ENCODE measurements around the gene CLSTN2.
A peak's percentile ranks its signal among the peaks of the same experiment; 100 is the strongest.

CLSTN2 gene

DNA sequence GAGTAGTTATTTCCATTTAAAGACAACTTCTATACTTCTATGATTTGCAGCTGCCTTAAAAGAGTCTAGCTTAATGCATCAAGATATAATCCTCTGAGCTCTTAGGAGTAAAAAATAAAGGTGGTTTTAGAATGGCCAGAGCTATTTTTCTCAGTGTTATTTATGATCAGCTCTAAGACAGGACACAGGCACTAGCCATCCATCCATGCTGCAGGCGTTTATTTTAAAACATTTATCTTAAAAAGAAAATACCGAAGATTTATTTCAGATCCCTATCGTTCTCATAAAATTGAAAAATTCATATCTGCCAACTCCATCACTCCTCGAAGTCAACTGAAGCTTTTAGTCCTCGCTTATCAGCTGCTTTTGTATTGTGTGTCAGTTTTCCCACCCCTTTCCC is 243.5 kb downstream of the CLSTN2 start:
- Mint-ChIP-seq H3K27ac (peak overlapping the region in 1 of 3 experiments; percentile 29), H3K4me1 (peaks cover 23% of the 10 kb centered on the region), H3K36me3 (ENCODE audit: low read depth) (no peaks in the 10 kb centered on the region)

DNA sequence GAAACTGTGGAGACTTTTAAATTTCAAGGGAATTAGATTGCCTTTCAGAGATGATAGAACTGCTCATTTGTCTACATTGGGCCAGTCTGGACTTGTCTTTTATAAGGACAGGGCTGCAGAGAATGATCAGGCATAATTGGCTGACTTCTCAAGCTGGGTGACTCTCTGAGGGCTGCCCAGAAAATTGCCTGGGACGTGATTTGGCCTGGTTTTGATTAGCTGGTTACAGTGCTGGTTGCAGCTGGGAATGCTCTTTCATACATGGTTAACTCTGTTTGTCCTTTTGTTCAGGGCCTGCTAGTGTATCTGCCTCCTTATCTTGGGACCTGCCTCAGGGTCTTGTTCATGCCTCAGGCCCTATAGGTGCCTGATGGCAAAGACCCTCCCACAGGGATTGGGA is 245.6 kb downstream of the CLSTN2 start:
- H3K4me3 Mint-ChIP-seq: no peak overlapping the region
- no peak overlapping the region for H3K27ac Mint-ChIP-seq
- peaks cover 18% of the 10 kb centered on the region for H3K27me3 Mint-ChIP-seq (ENCODE audit: low read depth)
- no peaks in the 10 kb centered on the region for H3K9me3 Mint-ChIP-seq
- TF ChIP-seq, protein P1, sequence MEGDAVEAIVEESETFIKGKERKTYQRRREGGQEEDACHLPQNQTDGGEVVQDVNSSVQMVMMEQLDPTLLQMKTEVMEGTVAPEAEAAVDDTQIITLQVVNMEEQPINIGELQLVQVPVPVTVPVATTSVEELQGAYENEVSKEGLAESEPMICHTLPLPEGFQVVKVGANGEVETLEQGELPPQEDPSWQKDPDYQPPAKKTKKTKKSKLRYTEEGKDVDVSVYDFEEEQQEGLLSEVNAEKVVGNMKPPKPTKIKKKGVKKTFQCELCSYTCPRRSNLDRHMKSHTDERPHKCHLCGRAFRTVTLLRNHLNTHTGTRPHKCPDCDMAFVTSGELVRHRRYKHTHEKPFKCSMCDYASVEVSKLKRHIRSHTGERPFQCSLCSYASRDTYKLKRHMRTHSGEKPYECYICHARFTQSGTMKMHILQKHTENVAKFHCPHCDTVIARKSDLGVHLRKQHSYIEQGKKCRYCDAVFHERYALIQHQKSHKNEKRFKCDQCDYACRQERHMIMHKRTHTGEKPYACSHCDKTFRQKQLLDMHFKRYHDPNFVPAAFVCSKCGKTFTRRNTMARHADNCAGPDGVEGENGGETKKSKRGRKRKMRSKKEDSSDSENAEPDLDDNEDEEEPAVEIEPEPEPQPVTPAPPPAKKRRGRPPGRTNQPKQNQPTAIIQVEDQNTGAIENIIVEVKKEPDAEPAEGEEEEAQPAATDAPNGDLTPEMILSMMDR (IDR thresholded peaks at IDR 0.05; ENCODE audit: unreplicated experiment in 3 of 3): no peak
- no peaks in the 10 kb centered on the region for H3K36me3 Mint-ChIP-seq (ENCODE audit: low read depth)
- H3K4me1 Mint-ChIP-seq: peaks cover 37% of the 10 kb centered on the region

More for the DNA sequence above, 243.5 kb downstream of the CLSTN2 start:
- TF ChIP-seq, protein P1 (IDR thresholded peaks at IDR 0.05; ENCODE audit: unreplicated experiment in 3 of 3): no peak
- Mint-ChIP-seq H3K9me3 (no peaks in the 10 kb centered on the region), H3K4me3 (no peak overlapping the region), H3K27me3 (ENCODE audit: low read depth) (peaks cover 17% of the 10 kb centered on the region)

DNA sequence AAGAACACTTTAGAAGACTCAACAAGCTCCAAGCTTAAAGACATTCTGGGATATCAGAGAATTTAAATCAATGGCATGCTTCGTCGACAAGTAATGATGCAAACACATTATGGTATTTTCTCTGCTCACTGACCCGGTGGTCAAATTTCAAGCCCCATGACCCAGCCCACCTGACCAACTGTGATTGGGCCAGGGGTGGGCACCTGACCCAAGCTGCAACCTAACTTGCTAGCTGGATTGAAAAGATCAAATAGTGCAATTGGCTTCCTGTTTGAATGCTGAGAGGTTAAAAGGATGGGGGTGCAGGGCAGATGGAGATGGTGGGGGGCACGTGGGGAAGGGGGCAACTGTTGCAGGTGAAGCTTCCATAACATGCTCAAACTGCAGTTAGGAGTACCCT is 250.4 kb downstream of the CLSTN2 start:
- Mint-ChIP-seq H3K9me3 (no peaks in the 10 kb centered on the region), H3K36me3 (ENCODE audit: low read depth) (no peaks in the 10 kb centered on the region), H3K4me1 (peaks cover 50% of the 10 kb centered on the region), H3K4me3 (no peak overlapping the region), H3K27me3 (ENCODE audit: low read depth) (peaks cover 22% of the 10 kb centered on the region), H3K27ac (peak overlapping the region in 1 of 3 experiments; percentile 9)
- TF ChIP-seq, protein P1 (IDR thresholded peaks at IDR 0.05; ENCODE audit: unreplicated experiment in 3 of 3): no peak

DNA sequence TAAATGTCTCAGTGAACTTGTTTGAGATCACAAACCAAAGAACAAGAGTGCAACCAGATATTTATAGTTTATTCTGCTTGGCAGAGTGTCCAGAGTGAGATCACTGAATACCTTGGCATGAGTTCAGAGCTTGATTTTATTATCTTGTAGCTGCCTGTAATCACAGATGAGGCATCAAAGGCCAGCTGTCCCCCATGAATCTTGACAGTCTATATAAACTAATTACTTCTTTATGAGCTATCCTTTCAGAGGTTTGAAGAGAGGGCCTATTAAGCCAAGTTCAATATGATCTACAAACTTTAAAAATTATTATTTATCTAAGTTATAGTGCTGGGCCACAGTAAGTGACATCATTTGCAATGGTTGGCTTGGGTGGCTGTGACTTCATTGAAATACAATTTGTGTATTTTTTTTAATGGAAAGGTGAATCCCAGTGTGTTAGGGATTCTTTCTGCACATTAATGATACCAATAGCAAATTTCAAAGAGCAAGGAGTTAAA is 251.5 kb downstream of the CLSTN2 start:
- Mint-ChIP-seq H3K27ac (peak overlapping the region in 2 of 3 experiments; percentile 9 to 79), H3K27me3 (ENCODE audit: low read depth) (peaks cover 17% of the 10 kb centered on the region), H3K36me3 (ENCODE audit: low read depth) (no peaks in the 10 kb centered on the region), H3K9me3 (no peaks in the 10 kb centered on the region), H3K4me1 (peaks cover 46% of the 10 kb centered on the region), H3K4me3 (no peak overlapping the region)
- TF ChIP-seq, protein P1 (IDR thresholded peaks at IDR 0.05; ENCODE audit: unreplicated experiment in 3 of 3): no peak

DNA sequence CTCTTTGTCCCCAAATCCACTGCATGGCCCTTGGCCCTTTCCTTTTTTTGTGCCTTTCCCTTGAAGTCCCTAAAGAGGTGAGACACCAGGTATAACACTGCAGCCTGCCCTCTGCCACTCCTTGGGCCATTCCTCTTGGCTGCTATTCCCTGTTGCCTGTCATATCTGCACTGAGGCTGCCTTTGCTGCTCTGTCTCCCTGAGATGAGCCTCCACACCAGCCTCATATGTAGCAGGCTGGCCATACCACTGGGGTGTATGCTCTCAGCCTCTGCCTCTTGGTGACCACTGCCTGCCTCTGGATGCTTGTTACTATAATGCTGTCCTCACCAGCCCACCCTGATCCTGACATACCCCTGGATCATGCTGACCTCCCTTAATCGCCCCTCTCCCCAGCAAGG is 252.0 kb downstream of the CLSTN2 start:
- H3K36me3 Mint-ChIP-seq (ENCODE audit: low read depth): no peaks in the 10 kb centered on the region
- H3K4me3 Mint-ChIP-seq: no peak overlapping the region
- TF ChIP-seq, protein P1 (IDR thresholded peaks at IDR 0.05; ENCODE audit: unreplicated experiment in 3 of 3): no peak
- H3K27ac Mint-ChIP-seq: peak overlapping the region in 2 of 3 experiments; percentile 1 to 9
- H3K9me3 Mint-ChIP-seq: no peaks in the 10 kb centered on the region
- H3K27me3 Mint-ChIP-seq (ENCODE audit: low read depth): peaks cover 17% of the 10 kb centered on the region
- H3K4me1 Mint-ChIP-seq: peaks cover 46% of the 10 kb centered on the region

DNA sequence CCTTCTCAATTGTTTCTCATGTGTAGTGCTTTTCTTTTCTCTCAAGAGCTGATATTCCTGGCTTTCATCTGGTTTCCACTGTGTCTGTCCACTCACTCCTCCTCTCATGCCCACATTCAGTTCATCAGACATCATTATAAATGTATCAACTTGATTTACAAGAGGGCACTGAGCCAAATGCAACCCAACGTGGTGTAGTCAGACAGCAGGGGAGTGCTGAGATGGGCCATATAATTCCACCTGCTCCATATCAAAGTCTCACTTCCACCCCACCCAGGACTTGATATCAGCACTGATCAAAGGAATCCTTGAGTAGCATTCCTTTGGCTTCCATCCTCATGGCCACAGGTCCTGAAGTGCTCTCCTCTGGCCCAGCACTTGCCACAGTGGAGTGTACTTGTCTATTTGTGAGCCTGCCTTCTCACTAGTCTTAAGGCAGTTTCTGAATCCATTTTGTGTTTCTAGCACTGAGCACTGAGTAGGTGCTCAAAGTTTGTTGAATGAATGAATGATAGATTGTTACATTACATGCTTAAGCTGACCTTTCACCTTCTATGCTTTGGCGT is 252.8 kb downstream of the CLSTN2 start:
- peaks cover 5% of the 10 kb centered on the region for H3K9me3 Mint-ChIP-seq
- TF ChIP-seq, protein P1 (IDR thresholded peaks at IDR 0.05; ENCODE audit: unreplicated experiment in 3 of 3): no peak
- peak overlapping the region in 1 of 3 experiments; percentile 1 for H3K27ac Mint-ChIP-seq
- no peaks in the 10 kb centered on the region for H3K36me3 Mint-ChIP-seq (ENCODE audit: low read depth)
- peaks cover 14% of the 10 kb centered on the region for H3K27me3 Mint-ChIP-seq (ENCODE audit: low read depth)
- no peak overlapping the region for H3K4me3 Mint-ChIP-seq
- peaks cover 46% of the 10 kb centered on the region for H3K4me1 Mint-ChIP-seq
